Measurements from ENCODE around the gene PNMA6A.

The PNMA6A gene

DNA sequence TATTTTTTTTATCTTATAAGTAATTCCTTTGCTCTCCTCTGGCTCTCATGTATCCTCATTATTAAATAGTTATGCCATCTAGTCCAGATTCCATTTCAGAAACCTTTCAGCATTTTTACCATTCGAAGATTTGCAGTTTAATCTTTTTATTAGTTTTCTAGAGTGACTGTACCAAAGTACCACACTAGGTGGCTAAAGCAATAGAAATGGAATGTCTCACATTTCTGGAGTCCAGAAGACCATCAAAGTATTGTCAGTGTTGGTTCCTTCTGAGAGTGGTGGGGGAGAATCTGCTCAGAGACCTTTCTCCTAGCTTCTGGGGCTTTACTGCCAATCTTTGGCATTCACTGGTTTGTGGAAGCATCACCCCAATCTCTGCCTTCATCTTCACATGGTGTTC, 19.7 kb upstream of the PNMA6A start:
- in situ Hi-C loops (cut with MboI; ENCODE audit: low sequenced_read_pairs, unreplicated experiment): no loop called here
- TF ChIP-seq, protein P1, sequence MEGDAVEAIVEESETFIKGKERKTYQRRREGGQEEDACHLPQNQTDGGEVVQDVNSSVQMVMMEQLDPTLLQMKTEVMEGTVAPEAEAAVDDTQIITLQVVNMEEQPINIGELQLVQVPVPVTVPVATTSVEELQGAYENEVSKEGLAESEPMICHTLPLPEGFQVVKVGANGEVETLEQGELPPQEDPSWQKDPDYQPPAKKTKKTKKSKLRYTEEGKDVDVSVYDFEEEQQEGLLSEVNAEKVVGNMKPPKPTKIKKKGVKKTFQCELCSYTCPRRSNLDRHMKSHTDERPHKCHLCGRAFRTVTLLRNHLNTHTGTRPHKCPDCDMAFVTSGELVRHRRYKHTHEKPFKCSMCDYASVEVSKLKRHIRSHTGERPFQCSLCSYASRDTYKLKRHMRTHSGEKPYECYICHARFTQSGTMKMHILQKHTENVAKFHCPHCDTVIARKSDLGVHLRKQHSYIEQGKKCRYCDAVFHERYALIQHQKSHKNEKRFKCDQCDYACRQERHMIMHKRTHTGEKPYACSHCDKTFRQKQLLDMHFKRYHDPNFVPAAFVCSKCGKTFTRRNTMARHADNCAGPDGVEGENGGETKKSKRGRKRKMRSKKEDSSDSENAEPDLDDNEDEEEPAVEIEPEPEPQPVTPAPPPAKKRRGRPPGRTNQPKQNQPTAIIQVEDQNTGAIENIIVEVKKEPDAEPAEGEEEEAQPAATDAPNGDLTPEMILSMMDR (IDR thresholded peaks at IDR 0.05; ENCODE audit: borderline replicate concordance, control extremely low read depth, extremely low read depth, insufficient read depth, missing control alignments): no peak
- no peak for DNase-seq (ENCODE audit: low spot score)

DNA sequence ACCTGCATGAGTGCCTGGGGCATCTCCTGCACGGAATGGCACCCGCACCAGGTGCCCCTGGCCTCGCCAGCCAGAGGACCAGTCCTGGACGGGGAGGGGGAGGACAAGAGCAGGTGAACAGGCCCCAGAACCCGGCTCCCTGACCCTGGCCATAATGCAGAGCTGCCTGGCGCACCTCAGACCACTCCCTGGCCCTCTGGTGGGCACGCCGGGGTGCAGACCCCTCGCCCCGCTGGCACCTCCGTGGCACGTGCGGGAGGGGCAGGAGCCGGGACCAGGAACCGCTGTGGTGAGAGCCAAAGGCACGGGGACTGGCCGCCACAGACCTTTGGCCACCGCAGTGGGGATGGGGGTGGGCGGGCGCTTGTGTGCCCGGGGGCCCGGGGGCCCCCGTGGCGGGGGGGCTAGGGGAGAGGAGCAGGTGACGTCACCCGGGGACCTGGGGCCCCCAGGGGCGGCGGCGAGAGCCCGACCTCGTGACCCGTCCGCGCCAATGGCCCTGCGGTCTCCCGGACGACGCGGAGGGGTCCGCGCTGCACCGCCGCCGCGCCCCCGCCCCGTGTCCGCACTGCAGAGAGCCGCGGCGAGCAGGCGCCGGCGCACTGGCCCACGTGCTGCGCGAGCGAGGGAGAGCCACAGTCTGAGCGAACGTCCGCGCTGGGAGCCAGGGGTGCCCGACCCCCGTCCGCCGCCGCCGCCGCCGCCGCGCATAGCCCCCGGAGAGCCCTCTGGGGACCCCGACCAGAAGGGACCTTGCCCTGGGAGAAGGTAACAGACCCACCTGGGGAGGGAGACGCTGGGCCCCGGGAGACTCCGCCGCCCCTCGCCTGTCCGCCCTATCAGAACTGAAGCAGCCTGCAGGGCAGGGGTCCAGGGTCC, 16.1 kb upstream of the PNMA6A start, which contains the start of gene PNMA3:
Gene PNMA3, plus strand, starts transcription at position 600 of the 879 bp plus-strand sequence. CDS start 586 bp downstream, outside the sequence.
- in situ Hi-C loops (cut with MboI; ENCODE audit: low sequenced_read_pairs, unreplicated experiment): no loop called here
- DNase-seq (ENCODE audit: low spot score): no peak

DNA sequence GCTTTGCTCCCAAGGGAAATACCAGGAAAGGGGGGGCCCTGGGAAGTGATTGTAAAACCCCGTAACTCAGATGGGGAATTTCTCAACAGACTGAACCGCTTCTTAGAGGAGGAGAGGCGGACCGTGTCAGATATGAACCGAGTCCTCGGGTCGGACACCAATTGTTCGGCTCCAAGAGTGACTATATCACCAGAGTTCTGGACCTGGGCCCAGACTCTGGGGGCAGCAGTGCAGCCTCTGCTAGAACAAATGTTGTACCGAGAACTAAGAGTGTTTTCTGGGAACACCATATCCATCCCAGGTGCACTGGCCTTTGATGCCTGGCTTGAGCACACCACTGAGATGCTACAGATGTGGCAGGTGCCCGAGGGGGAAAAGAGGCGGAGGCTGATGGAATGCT, 15.0 kb upstream of the PNMA6A start:
- DNase-seq (ENCODE audit: low spot score): no peak
- TF ChIP-seq, protein P1 (IDR thresholded peaks at IDR 0.05; ENCODE audit: borderline replicate concordance, control extremely low read depth, extremely low read depth, insufficient read depth, missing control alignments): no peak
- in situ Hi-C loops (cut with MboI; ENCODE audit: low sequenced_read_pairs, unreplicated experiment): no loop called here

More for the DNA sequence above, 16.1 kb upstream of the PNMA6A start, which contains the start of gene PNMA3:
- TF ChIP-seq, protein P1 (IDR thresholded peaks at IDR 0.05; ENCODE audit: borderline replicate concordance, control extremely low read depth, extremely low read depth, insufficient read depth, missing control alignments): no peak

DNA sequence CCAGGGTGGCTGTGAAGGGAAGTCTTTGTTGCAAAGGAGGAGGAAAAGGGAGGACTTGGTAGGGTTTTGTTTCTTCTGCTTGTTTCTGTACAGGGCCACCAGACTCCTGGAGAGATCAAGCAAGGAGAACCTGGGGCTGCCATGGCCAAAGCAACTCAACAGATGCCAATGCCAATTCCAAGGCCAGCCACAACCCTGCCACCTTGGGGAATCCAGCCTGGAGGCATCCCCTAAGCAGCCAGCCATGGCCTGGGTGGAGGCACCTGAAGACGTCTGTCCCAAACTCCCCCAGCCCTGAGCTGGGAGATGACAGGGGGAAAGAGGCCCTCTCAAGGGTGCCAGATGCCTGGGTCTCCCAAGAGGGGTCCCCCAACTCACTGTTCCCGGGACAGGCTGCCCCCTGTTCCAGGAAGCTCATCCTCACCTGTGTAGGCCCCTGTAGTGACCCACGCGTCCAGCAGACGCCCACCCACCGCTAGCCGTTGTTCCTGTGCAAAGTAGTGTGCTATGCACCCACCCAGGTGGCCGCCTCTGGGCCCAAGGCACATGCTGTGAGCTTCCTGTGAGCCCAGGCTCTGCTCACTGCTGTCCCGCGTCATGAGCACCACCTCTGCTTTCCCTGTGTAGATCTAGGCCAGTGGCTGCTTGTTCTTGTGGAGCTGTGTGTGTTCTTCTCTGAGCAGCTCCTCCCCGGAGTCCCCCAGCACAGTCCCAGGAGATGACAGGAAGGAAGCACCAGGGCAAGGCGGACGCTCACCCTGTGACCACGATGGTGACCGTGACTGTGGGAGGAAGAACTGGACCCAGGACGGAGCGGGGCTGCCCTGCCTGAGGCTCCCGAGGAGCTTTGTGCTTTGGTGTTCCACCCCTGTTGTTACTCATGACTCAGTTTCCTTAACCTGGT, 12.8 kb upstream of the PNMA6A start:
- in situ Hi-C loops (cut with MboI; ENCODE audit: low sequenced_read_pairs, unreplicated experiment): no loop called here
- TF ChIP-seq, protein P1 (IDR thresholded peaks at IDR 0.05; ENCODE audit: borderline replicate concordance, control extremely low read depth, extremely low read depth, insufficient read depth, missing control alignments): no peak
- DNase-seq (ENCODE audit: low spot score): no peak

DNA sequence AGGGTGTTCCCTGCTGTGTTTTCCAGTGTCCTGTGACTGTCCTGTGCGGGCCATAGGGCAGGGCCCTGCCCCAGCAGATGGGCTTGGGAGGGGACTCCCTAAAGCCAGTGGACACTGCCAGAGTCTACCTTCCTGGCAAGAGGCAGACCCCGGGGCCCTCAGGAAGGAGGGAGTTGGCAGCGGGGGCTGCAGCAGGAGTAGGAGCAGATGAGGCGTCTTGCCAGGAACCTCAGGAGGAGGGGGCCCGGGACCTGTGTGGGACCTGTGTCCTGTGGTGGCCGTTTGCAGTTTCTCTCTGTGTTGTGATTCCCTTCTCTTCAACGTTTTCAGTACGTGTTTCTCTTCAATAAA, 12.2 kb upstream of the PNMA6A start:
- no peak for DNase-seq (ENCODE audit: low spot score)
- TF ChIP-seq, protein P1 (IDR thresholded peaks at IDR 0.05; ENCODE audit: borderline replicate concordance, control extremely low read depth, extremely low read depth, insufficient read depth, missing control alignments): no peak
- in situ Hi-C loops (cut with MboI; ENCODE audit: low sequenced_read_pairs, unreplicated experiment): no loop called here

DNA sequence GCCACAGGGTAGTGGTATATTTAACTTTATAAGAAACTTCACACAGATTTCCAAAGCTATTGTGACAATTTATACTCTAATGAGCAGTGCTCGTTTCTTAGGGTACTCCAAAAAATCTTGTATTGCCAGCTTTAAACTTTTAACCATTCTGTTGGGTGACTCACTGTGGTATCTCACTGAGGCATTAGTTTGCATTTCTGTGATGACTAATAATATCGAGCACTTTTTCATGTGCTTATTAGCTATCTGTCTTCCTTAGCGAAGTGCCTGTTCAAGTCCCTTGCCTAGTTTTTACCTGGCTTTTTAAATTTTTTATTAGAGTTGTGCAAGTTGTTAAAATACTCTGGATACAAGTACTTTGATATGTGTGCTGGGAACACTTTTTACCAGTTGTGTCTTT, 10.5 kb upstream of the PNMA6A start:
- in situ Hi-C loops (cut with MboI; ENCODE audit: low sequenced_read_pairs, unreplicated experiment): no loop called here

More for the DNA sequence above, 10.5 kb upstream of the PNMA6A start:
- TF ChIP-seq, protein P1 (IDR thresholded peaks at IDR 0.05; ENCODE audit: borderline replicate concordance, control extremely low read depth, extremely low read depth, insufficient read depth, missing control alignments): no peak
- DNase-seq (ENCODE audit: low spot score): no peak
